ENCODE results near the gene CRHR1.

CRHR1 gene

DNA sequence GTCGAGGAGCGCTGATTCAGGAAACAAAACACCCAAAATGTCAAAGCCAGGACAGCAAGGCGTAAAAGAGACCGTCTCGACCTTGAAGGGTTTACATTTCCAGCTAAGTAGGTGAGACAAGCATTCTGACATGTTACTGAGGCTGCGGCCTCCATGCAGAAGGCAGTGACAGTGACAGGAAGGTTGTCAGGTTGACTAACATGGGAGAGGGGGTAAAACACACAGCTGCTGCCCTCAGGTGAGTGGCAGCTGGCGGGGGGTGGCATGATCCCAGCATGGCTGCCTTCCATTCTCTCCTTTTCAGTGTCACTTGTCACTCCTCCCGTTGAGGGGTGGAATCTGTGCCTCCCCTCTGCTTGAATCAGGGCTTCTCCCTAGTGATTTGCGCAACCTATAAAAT is 31.9 kb upstream of the CRHR1 start:
- Mint-ChIP-seq H3K4me3 (no peak overlapping the region), H3K4me1 (no peaks in the 10 kb centered on the region), H3K36me3 (ENCODE audit: low read depth) (no peaks in the 10 kb centered on the region), H3K9me3 (no peaks in the 10 kb centered on the region), H3K27ac (no peak overlapping the region), H3K27me3 (peaks cover 22% of the 10 kb centered on the region)
- no peak for DNase-seq
- no peak for ATAC-seq

DNA sequence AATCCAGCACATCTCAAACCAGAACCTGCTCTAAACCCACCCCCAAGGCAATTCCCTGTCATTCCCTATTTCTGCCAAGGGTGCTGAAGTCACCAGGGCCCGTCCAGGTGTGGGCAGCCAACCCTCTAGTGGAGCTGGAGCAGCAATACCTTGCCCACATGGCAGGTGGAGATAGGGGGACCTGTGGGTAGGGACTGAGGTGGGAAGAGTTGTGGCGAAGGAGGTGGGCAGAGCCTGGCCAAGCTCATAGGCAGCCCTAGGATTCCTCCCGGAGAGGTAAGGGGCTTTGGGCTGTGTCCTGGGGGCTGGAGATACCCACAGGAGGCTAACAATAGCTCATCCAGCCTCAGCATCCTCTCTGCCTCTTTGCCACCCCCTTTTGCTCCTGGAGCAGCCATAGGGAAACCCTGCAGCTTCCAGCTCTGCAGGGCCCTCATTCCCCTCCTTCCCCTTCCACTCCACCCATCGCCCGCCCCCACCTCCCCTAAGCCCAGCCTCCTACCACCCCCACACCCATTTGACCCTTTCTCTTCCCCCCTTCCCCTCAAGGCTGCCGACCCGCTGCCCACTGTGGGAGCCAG is 30.4 kb upstream of the CRHR1 start:
- H3K36me3 Mint-ChIP-seq (ENCODE audit: low read depth): no peaks in the 10 kb centered on the region
- DNase-seq (no peak), ATAC-seq (no peak)
- no peak overlapping the region for H3K27ac Mint-ChIP-seq
- H3K4me1 Mint-ChIP-seq: no peaks in the 10 kb centered on the region
- no peak overlapping the region for H3K4me3 Mint-ChIP-seq
- H3K27me3 Mint-ChIP-seq: peaks cover 27% of the 10 kb centered on the region
- no peaks in the 10 kb centered on the region for H3K9me3 Mint-ChIP-seq

DNA sequence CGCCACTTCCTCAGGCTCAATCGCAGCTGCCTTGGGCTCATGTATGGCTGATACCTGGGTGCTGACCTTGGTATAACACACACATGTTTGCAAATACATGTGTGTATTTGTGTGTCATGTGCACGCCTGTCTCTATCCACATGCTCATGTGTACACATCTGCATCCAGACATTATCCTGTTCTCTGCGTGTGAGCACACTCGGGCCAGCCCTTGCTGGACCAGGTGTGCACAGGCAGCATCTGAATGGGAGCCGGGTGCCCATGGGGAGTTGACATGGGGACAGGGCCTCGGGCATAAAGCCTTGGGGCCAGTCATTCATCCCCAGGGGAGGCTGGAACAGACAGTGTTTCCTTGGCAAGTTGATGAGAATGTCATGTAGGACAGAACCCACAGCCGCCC is 29.1 kb upstream of the CRHR1 start:
- no peak for DNase-seq
- H3K27ac Mint-ChIP-seq: no peak overlapping the region
- H3K9me3 Mint-ChIP-seq: no peaks in the 10 kb centered on the region
- no peaks in the 10 kb centered on the region for H3K36me3 Mint-ChIP-seq (ENCODE audit: low read depth)
- no peak for ATAC-seq
- H3K4me3 Mint-ChIP-seq: no peak overlapping the region
- H3K27me3 Mint-ChIP-seq: peaks cover 24% of the 10 kb centered on the region
- no peaks in the 10 kb centered on the region for H3K4me1 Mint-ChIP-seq

DNA sequence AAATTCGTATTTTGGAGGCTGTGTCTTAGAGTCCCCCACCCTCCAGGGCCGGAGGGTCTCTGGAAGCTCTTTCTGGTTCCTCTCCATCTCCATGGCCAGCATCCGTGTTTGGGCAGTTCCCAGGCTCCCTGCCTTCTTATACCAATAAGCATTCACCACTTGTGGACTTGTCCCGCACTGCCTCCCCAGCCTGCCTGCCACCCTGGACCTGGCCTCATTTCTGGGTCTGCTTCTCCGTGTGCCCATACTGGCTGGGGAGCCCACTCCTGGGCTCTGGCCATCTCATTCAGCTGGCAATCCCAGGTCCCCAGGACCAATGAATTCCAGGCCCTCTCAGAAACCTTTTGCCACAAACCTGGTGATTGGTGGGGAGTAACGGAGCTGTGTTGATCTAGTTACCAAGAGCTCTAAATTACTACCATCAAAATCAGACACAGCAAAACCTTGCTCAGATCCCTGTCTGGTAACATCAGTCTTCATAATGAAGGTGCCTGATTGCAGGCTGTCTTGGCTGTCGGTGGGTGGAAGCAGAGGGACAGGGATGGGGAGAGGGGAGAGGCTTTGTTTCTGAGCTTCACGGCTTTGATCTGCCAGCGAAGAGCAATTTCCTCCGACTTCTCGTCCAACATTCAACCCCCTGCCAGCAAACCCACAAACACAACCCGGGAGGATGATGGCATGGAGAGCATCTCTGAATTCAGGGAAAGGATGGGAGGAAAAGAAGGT is 27.7 kb upstream of the CRHR1 start:
- no peak overlapping the region for H3K4me3 Mint-ChIP-seq
- H3K4me1 Mint-ChIP-seq: no peaks in the 10 kb centered on the region
- no peak for ATAC-seq
- DNase-seq: no peak
- H3K36me3 Mint-ChIP-seq (ENCODE audit: low read depth): no peaks in the 10 kb centered on the region
- H3K27me3 Mint-ChIP-seq: peaks cover 24% of the 10 kb centered on the region
- H3K9me3 Mint-ChIP-seq: no peaks in the 10 kb centered on the region
- no peak overlapping the region for H3K27ac Mint-ChIP-seq

DNA sequence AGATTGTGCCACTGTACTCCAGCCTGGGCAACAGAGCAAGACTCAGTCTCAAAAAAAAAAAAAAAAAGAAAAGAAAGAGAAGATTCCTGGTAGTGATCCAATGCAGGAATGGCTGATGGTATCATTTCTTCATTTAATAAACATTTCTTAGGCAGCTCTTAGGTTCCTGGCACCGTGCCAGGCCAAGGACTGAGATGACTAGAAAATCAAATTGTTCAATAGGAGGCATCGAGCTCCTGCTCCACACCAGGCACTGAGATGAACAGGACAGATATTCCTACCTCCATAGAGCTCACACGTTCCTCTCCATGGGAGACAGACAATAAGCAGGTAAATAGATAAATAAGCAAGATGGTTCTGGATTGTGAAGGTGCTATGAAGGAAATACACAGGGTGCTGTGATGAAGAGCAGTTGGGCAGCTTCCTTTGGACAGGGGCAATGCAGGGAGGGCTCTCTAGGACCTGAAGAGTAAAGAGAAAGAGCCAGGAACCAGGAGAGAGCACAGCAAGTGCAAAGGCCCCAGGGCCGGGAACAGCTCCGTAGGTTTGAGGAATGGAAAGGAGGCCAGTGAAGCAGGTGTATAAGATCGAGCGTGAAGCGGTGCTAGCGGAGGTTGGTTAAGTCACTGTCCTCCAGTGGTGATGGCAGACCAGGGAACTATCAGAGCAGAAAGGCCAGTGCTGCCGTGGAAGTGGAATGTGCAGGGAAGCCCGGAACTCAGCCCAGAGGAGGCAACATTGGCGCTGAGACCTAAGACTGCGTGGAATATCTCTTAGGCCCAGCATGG is 26.5 kb upstream of the CRHR1 start:
- H3K4me1 Mint-ChIP-seq: no peaks in the 10 kb centered on the region
- H3K27me3 Mint-ChIP-seq: peaks cover 21% of the 10 kb centered on the region
- H3K27ac Mint-ChIP-seq: no peak overlapping the region
- ATAC-seq (no peak), DNase-seq (no peak)
- H3K36me3 Mint-ChIP-seq (ENCODE audit: low read depth): no peaks in the 10 kb centered on the region
- H3K4me3 Mint-ChIP-seq: no peak overlapping the region
- H3K9me3 Mint-ChIP-seq: no peaks in the 10 kb centered on the region

DNA sequence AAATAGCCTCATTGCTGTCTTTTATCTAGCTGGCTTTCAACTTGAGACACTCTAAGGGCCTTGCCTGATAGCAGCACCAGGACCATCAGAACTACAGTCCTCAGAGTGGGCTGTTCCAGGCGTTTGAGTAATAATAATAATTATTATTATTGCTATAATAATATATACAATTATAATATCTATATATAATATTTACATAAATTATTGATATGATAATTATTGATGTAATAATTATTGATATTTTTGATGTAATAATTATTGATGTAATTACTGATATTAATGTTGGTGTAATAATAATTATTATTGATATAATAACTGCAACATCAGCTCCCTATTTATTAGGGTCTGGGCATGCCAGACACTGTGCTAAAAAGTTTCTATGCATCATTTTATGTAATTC is 25.6 kb upstream of the CRHR1 start:
- DNase-seq (no peak), ATAC-seq (no peak)
- Mint-ChIP-seq H3K27me3 (peaks cover 18% of the 10 kb centered on the region), H3K4me1 (no peaks in the 10 kb centered on the region), H3K4me3 (no peak overlapping the region), H3K36me3 (ENCODE audit: low read depth) (no peaks in the 10 kb centered on the region), H3K9me3 (no peaks in the 10 kb centered on the region), H3K27ac (no peak overlapping the region)

DNA sequence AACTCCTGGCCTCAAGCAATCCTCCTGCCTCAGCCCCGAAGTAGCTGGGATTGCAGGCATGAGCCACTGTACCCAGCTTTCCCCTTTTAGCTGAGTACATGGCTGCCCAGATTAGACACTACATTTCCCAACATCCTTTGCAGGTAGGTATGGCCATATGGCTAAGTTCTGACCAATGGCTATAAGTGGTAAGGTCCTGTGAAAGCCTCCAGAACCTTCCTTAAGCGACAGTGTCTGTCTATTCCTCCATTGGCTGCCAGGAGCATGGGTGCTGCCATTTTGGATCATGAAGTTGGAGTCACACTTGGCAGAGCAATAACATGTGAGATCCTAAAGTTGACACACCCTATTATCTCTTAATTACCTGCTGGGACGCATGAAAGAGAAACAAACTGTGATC is 24.4 kb upstream of the CRHR1 start:
- H3K27ac Mint-ChIP-seq: no peak overlapping the region
- peaks cover 15% of the 10 kb centered on the region for H3K27me3 Mint-ChIP-seq
- H3K4me3 Mint-ChIP-seq: no peak overlapping the region
- H3K4me1 Mint-ChIP-seq: no peaks in the 10 kb centered on the region
- H3K9me3 Mint-ChIP-seq: no peaks in the 10 kb centered on the region
- DNase-seq (no peak), ATAC-seq (no peak)
- H3K36me3 Mint-ChIP-seq (ENCODE audit: low read depth): no peaks in the 10 kb centered on the region

DNA sequence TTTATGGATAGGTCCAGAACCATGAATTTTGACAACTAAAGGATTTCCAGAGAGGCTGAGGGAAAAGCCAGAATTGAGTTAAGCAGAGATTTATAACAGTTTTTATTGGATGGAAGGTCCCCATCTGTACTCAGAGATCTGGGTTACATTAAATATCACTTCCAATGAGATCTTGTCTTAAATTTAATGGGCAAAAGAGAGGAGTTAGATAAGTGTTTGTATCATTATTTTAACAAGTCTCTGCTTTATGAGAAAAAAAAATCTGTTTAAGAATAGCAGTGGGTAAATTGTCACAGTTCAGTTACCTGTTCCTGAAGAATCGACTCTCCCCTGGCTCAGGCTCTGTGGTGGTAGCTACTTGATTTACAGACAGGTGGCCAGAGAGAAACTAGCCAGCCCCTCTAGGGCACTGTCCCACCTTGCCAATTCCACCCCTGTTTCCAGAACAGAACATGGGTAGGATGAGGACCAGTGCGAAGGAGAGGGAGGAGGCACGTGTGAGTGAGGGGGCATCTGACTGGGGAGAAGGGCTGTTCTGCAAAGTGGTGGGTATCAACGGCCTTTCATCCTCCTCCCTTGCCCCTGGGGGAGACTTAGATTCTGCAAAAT is 22.1 kb upstream of the CRHR1 start:
- DNase-seq (no peak), ATAC-seq (no peak)
- Mint-ChIP-seq H3K36me3 (ENCODE audit: low read depth) (no peaks in the 10 kb centered on the region), H3K27ac (no peak overlapping the region), H3K4me3 (no peak overlapping the region), H3K9me3 (no peaks in the 10 kb centered on the region), H3K27me3 (peaks cover 11% of the 10 kb centered on the region), H3K4me1 (no peaks in the 10 kb centered on the region)

DNA sequence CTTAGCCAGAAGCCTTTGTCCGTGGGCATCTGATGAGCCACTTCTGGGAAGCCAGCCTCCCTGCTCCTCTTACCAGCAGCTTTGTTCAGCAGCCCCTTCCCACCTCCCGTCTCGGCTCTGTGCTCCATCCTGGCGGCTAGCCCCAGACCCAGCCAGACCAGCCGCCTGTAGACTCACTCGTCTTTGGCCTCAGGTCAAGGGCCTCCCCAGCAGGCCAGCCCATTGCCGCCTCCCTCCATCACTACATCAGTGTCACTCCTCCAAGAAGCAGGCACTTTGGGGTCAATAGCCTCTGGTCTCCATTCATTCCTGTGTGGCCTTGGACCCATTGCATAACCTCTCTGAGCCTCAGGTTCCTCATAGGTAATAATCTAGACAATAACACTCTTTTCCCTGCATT is 20.9 kb upstream of the CRHR1 start:
- ATAC-seq (no peak), DNase-seq (no peak)
- no peaks in the 10 kb centered on the region for H3K36me3 Mint-ChIP-seq (ENCODE audit: low read depth)
- H3K27me3 Mint-ChIP-seq: peaks cover 9% of the 10 kb centered on the region
- no peaks in the 10 kb centered on the region for H3K4me1 Mint-ChIP-seq
- no peak overlapping the region for H3K27ac Mint-ChIP-seq
- no peaks in the 10 kb centered on the region for H3K9me3 Mint-ChIP-seq
- H3K4me3 Mint-ChIP-seq: no peak overlapping the region

DNA sequence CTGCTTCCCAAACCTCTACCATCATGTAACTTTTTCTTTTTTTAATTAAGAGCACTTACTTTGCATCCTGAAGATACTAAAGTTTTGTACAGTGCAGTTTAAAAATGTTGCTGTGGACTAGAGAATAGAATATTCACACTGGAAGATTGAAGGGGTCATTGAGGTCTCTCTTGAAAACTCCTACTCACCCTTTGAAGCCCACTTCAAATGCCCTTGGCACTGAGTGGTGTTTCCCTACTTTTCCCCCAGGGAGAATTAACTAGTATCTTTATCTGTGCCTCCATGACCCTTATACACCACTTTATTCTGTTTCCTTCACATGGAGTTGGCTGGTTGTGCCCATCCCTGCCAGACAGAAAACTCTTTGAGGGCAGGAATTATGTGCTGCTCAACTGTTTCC is 19.6 kb upstream of the CRHR1 start:
- peaks cover 11% of the 10 kb centered on the region for H3K27me3 Mint-ChIP-seq
- no peak overlapping the region for H3K4me3 Mint-ChIP-seq
- H3K4me1 Mint-ChIP-seq: no peaks in the 10 kb centered on the region
- no peak overlapping the region for H3K27ac Mint-ChIP-seq
- no peaks in the 10 kb centered on the region for H3K36me3 Mint-ChIP-seq (ENCODE audit: low read depth)
- no peaks in the 10 kb centered on the region for H3K9me3 Mint-ChIP-seq
- ATAC-seq (no peak), DNase-seq (no peak)

DNA sequence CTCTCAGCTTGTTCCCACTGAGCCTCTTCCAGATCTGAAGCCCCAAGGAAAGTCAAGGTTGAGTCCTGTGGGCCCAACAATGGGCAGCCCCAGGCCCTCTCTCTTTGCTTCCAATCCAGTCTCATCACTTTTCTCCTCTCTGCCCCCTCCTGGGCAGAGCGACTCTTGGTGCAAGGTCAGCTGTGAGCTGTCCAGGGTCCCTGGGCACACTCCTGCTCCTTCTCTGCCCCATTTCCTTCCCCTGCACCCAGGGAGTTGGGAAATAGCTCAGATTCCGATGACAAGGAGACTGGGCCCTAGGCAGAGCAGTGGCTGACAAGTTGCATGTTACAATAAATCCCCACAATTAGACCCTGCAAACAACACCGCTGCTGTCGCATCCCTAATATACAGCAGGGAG is 16.1 kb upstream of the CRHR1 start:
- Mint-ChIP-seq H3K27ac (no peak overlapping the region), H3K36me3 (ENCODE audit: low read depth) (no peaks in the 10 kb centered on the region), H3K4me3 (no peak overlapping the region), H3K4me1 (no peaks in the 10 kb centered on the region), H3K27me3 (peaks cover 24% of the 10 kb centered on the region), H3K9me3 (no peaks in the 10 kb centered on the region)
- DNase-seq (no peak), ATAC-seq (no peak)

DNA sequence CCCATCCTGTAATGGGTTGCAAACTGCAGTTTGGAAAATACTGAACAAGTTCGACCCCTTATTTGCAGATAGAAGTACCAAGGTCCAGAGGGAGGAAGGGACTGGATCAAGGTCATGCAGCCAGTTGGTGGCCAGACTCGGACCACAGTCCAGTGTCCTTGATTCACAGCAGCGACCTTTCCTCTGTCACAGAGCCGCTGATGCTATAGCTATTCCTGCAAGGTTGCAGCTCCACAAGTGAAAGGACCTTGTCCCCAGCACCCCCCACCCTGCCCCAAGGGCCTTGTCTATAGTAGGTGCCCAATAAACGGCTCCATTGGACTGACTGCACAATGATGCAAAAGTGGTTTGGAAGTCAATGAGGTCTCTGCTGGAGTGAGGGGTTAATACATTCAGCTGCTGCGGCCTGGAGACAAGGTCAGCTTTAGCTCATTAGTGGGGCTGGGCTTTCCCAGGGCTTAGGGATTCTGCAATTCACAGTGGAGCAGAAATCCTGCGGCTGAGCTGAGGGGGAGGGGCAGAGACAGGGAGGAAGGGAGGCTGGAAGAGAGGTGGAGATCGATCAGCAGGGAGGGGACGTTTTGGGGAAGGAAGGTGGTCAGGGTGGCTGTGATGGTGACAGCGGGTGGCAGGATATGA is 13.4 kb upstream of the CRHR1 start:
- Mint-ChIP-seq H3K9me3 (no peaks in the 10 kb centered on the region), H3K27me3 (peaks cover 29% of the 10 kb centered on the region), H3K27ac (no peak overlapping the region), H3K4me3 (no peak overlapping the region), H3K36me3 (ENCODE audit: low read depth) (no peaks in the 10 kb centered on the region), H3K4me1 (no peaks in the 10 kb centered on the region)
- DNase-seq (no peak), ATAC-seq (no peak)

DNA sequence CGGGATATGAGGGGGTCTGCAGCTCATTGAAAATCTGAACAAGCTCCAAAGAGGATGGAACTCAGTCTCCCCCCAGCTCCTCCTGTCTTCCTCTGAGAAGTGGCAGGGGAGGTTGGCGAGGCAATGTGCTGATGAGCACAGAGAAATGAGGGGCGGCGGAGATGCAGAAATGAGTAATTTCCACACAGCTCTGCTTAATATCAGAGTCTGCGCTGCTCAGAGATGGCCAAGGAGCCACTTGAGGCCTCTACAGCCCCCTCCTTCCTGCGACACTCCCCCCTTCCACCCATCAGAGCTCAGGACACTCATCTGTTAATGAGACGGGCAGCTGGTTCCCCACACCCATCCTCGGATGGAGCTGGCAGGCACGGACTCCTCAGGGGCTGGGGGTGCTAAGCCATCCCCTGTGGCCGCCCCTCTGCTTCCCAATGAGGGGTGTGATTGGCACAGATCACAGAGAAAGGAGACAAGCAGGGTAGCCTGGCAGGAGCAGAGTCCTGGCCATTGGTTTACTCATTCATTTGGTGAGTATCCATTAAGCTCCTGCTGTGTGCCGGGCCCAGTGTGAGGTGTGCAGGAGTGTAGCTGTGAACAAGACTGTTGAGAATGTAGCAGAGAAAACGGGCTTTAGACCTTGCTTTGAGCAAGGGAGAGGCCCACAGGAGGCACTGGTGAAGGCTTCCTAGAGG is 12.7 kb upstream of the CRHR1 start:
- H3K9me3 Mint-ChIP-seq: no peaks in the 10 kb centered on the region
- DNase-seq (no peak), ATAC-seq (no peak)
- no peaks in the 10 kb centered on the region for H3K4me1 Mint-ChIP-seq
- no peak overlapping the region for H3K4me3 Mint-ChIP-seq
- H3K27ac Mint-ChIP-seq: no peak overlapping the region
- H3K27me3 Mint-ChIP-seq: peaks cover 31% of the 10 kb centered on the region
- H3K36me3 Mint-ChIP-seq (ENCODE audit: low read depth): no peaks in the 10 kb centered on the region

DNA sequence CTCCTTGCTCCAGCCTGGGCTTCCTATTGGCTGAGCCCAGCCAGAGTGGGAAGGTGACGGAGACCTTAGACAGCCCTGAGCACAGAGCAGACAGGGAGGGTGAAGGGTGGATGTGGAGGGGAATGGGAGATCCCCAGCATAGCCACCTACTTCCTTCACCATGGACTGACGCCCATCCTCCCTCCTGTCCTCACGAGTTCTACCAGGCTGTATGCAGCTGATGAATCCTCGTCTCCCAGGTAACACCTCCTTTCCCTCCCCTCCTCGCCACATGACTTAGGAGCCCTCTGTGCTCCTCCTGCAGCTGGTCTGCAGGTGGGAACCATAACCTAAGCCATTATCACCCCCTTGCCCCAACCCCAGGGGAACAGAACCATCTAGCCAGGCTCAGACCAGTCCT is 9.0 kb upstream of the CRHR1 start:
- DNase-seq (no peak), ATAC-seq (no peak)
- H3K27me3 Mint-ChIP-seq: peaks cover 27% of the 10 kb centered on the region
- no peaks in the 10 kb centered on the region for H3K4me1 Mint-ChIP-seq
- H3K36me3 Mint-ChIP-seq (ENCODE audit: low read depth): no peaks in the 10 kb centered on the region
- H3K27ac Mint-ChIP-seq: no peak overlapping the region
- no peak overlapping the region for H3K4me3 Mint-ChIP-seq
- H3K9me3 Mint-ChIP-seq: no peaks in the 10 kb centered on the region

Measured in activated naive CD8-positive, alpha-beta T cell treated with anti-CD3 and anti-CD28 coated beads, Interleukin-2, amount 50 U/mL, for 24 hours (primary cell).